ENCODE measurements around the gene OR4Q3.
"Not testable (repeated sequence)": the region's sequence is repeated elsewhere in the genome, so short reads cannot be mapped to it uniquely, and the experiment has no call there.

OR4Q3 gene

DNA sequence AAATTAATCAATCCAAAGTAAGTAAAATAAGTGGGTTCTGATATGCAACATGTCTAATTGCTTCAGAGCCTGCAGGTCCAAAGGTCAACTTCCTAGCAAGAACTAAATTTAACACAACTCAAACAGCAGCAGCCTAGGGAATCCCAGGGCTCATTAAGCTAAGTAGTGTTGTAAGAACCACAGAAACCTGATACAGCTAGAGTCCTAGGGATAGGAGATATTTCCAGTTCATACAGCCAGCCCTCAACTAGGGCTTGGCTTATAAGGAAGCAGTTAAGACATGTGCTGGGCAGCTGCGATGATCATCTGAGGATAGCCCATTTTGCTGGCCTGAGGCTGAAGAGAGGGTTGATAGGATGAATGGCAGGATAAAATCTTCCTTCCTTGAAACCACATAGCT, at the start of gene OR4Q3:
Gene OR4Q3 (plus strand): TSS at position 316 of the 400 bp plus-strand sequence.
- no peak for DNase-seq (ENCODE audit: low read depth)

DNA sequence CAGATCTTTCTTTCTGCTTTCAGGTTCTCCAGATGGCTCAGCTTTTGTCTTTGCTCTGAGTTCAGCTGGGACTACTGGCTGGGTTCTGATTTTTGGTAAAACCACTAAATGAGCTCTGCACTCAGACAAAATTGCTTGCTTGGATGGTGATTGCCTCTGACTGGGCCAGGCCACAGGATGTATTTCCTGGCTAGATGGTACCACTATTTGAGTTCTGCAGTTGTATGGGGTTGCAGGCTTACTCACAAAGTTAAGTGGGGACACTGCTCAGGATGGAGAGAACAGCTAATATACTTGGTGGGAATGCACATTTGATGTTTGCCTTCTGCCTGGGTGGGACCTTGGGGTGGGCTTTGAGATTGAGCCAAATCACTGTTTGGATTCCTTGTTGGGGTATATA, 14.0 kb upstream of the OR4Q3 start:
- DNase-seq (ENCODE audit: low read depth) = no peak

DNA sequence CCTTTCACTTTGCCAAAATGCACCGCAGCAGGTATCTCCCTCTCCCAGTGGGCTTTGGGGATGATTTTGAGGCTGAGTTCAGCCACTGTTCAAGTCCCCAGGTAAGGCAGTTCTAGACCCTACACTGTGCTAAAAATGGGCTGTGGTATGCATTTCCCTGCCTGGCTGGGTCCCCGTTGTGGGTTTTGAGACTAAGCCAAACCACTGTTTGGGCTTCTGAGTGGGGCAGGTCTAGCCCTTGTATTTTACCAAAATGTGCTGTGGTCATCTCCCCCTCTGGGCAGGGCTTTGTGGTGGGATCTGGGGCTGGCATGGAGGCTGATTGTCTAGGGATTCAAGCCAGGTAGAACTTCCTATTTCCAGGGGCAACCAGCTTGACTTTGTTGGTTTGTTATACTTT, 13.6 kb upstream of the OR4Q3 start:
- DNase-seq (ENCODE audit: low read depth) = no peak

GRCh38 chr14:19733893-19734292, 9.5 kb upstream of the OR4Q3 start:
- not testable (repeated sequence) for DNase-seq (ENCODE audit: low read depth)

- DNase-seq (ENCODE audit: low read depth) = not testable (repeated sequence)
Observed at GRCh38 chr14:19752316-19752715, 8.9 kb downstream of the OR4Q3 start.

DNA sequence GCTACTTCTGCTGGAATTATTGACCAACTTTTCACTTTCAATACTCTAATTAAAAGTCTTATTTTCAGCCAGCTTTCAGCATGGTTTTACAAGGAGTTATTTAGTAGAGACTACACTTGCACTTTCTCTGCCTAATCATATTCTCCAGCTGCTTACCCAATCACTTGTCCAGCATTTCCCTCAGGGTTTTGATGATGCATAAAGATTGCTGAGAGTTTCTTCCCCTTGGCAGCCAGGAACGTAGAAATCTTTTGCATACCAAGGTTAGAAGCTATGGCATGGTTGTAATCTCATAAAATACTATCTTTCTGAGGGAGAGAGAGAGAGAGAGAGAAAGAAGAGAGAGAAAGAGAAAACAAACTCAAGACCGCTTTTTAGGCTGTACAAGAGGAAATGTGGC, 10.8 kb downstream of the OR4Q3 start:
- no peak for DNase-seq (ENCODE audit: low read depth)

DNA sequence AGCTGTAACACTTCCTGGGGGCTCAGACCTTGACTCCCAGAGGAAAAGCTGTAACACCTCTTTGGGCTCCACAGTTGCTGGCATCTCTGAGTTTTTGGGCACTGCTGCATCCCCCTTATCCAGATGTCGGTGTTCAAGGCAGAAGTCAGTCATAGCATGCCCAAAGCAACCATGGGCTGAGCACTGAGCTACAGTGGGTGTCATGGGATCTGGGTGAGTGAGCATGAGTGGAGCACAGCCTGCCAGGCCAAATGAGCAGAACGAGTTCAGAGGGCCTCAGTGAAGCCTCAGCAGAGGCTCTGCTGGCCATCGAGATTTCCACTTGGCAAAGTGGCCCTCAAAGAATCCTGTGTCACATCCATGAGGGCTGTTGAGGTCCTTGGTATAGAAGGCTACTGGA, 28.1 kb downstream of the OR4Q3 start:
- not testable (repeated sequence) for DNase-seq (ENCODE audit: low read depth)

GRCh38 chr14:19771895-19772430, 28.6 kb downstream of the OR4Q3 start:
- no peak for DNase-seq (ENCODE audit: low read depth)

GRCh38 chr14:19772454-19772853, 29.1 kb downstream of the OR4Q3 start:
- not testable (repeated sequence) for DNase-seq (ENCODE audit: low read depth)

GRCh38 chr14:19773204-19773603, 29.8 kb downstream of the OR4Q3 start, which contains the start of gene OR4M1:
Gene OR4M1 (plus strand): TSS chr14:19773504. CDS start chr14:19780323, 6,819 bp downstream.
- DNase-seq (ENCODE audit: low read depth) = not testable (repeated sequence)

- DNase-seq (ENCODE audit: low read depth) = no peak
Observed at GRCh38 chr14:19775587-19775986, 32.2 kb downstream of the OR4Q3 start.

- DNase-seq (ENCODE audit: low read depth) = not testable (repeated sequence)
Observed at GRCh38 chr14:19785848-19786247, 42.5 kb downstream of the OR4Q3 start.

GRCh38 chr14:19787318-19787717, 43.9 kb downstream of the OR4Q3 start:
- not testable (repeated sequence) for DNase-seq (ENCODE audit: low read depth)

- DNase-seq (ENCODE audit: low read depth) = not testable (repeated sequence)
Observed at GRCh38 chr14:19788150-19788549, 44.8 kb downstream of the OR4Q3 start.

GRCh38 chr14:19796520-19797108, 53.2 kb downstream of the OR4Q3 start:
- DNase-seq (ENCODE audit: low read depth) = not testable (repeated sequence)

Measured in amniotic epithelial cell (primary cell).